ENCODE data around the gene KBTBD4.

- TF ChIP-seq CTCF (IDR thresholded peaks at IDR 0.05; ENCODE audit: low read length) (peak; percentile 73), EZH2 (IDR thresholded peaks at IDR 0.05; ENCODE audit: borderline replicate concordance, low read length) (no peak)
Measured at GRCh38 chr11:47552566-47553405, 26.0 kb downstream of the KBTBD4 start, which contains the start of gene CELF1.

All from OCI-LY1 (cell line).